Choroid plexus epithelial cell (primary cell): Measurements from ENCODE around the gene TMEM269.
"Not testable (repeated sequence)": the region's sequence is repeated elsewhere in the genome, so short reads cannot be mapped to it uniquely, and the experiment has no call there.

ENCODE experiments used
- DNase-seq: peaks from one replicate; pipeline ENCODE4 v3.0.0-alpha.2; 2010; ENCODE audit warnings: low read depth
- H3K4me3 ChIP-seq: 2 replicates; pipeline ENCODE4 v1.5.1; 2011; ENCODE audit warnings: low read depth, mild to moderate bottlenecking, control low read depth, low read length, moderate library complexity
- CTCF ChIP-seq: conservative IDR thresholded peaks from 2 replicates; pipeline ENCODE4 v1.5.1; 2011; ENCODE audit warnings: low read depth, mild to moderate bottlenecking, control low read depth, inconsistent platforms, low read length, moderate library complexity

The TMEM269 gene

GRCh38 chr1:42793824-42794223 is 9.0 kb downstream of the TMEM269 start:
- DNase-seq, result no peak
- TF ChIP-seq CTCF, result no peak
- H3K4me3 ChIP-seq, result no peak overlapping the region

- no peak for DNase-seq
- no peak overlapping the region for H3K4me3 ChIP-seq
- no peak for TF ChIP-seq CTCF
Measured at GRCh38 chr1:42797414-42797813, 12.6 kb downstream of the TMEM269 start.

GRCh38 chr1:42797979-42798378 is 13.2 kb downstream of the TMEM269 start:
- H3K4me3 ChIP-seq, result no peak overlapping the region
- TF ChIP-seq CTCF, result no peak
- DNase-seq, result no peak

GRCh38 chr1:42801832-42802473 is 17.2 kb downstream of the TMEM269 start:
- DNase-seq, result no peak
- TF ChIP-seq CTCF, result no peak
- H3K4me3 ChIP-seq, result no peak overlapping the region

- no peak for DNase-seq
- H3K4me3 ChIP-seq, result no peak overlapping the region
- TF ChIP-seq CTCF, result no peak
Measured at GRCh38 chr1:42806171-42806570, 21.4 kb downstream of the TMEM269 start.

GRCh38 chr1:42806593-42806992 is 21.8 kb downstream of the TMEM269 start:
- H3K4me3 ChIP-seq, result no peak overlapping the region
- no peak for DNase-seq
- no peak for TF ChIP-seq CTCF

GRCh38 chr1:42807056-42807668 is 22.4 kb downstream of the TMEM269 start:
- DNase-seq, result no peak
- TF ChIP-seq CTCF, result no peak
- H3K4me3 ChIP-seq, result no peak overlapping the region

GRCh38 chr1:42814815-42815214 is 30.0 kb downstream of the TMEM269 start:
- not testable (repeated sequence) for DNase-seq, H3K4me3 ChIP-seq
